DND-41 (cell line): Measurements from ENCODE around the gene MTMR2.

Source experiments
- EZH2 ChIP-seq: IDR thresholded peaks from 3 replicates; pipeline ENCODE4 v1.6.1; 2012; ENCODE audit warnings: borderline replicate concordance, low read depth, mild to moderate bottlenecking, moderate library complexity, low read length, inconsistent platforms; ENCODE audit not compliant: severe bottlenecking
- TF ChIP-seq, protein P1 (sequence below): IDR thresholded peaks from 2 replicates; pipeline ENCODE4 v1.5.1; 2012; ENCODE audit warnings: borderline replicate concordance, low read length, moderate library complexity, mild to moderate bottlenecking; ENCODE audit not compliant: poor library complexity, severe bottlenecking; ENCODE audit errors: extremely low read depth

DNA sequence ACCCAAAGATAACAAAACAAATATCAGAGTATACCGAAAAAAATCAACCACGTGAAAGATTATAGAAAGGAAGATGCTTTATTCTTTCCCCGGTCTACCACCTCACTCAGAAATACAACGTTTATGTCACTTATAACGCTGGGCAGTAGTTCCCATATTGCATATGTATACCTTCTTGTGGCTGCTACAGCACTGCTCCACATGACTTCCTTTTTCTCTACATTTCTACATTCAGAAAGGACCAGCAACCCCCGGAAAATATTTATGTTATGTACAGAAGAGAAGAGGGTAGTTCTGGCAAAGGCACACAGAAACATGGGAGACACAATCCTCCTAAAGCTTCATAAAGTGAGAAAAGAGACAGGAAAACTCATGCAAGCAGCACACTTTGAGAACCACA is 56.8 kb downstream of the MTMR2 start:
- TF ChIP-seq, protein P1, sequence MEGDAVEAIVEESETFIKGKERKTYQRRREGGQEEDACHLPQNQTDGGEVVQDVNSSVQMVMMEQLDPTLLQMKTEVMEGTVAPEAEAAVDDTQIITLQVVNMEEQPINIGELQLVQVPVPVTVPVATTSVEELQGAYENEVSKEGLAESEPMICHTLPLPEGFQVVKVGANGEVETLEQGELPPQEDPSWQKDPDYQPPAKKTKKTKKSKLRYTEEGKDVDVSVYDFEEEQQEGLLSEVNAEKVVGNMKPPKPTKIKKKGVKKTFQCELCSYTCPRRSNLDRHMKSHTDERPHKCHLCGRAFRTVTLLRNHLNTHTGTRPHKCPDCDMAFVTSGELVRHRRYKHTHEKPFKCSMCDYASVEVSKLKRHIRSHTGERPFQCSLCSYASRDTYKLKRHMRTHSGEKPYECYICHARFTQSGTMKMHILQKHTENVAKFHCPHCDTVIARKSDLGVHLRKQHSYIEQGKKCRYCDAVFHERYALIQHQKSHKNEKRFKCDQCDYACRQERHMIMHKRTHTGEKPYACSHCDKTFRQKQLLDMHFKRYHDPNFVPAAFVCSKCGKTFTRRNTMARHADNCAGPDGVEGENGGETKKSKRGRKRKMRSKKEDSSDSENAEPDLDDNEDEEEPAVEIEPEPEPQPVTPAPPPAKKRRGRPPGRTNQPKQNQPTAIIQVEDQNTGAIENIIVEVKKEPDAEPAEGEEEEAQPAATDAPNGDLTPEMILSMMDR, result no peak
- no peak for TF ChIP-seq EZH2
